Stomach smooth muscle (tissue), 2 donors: Measurements from ENCODE around the gene BCL3.

Experiments
- H3K27ac ChIP-seq: one replicate; pipeline ENCODE4 v1.7.0; 2013; ENCODE audit warnings: mild to moderate bottlenecking, low read length, inconsistent platforms
- H3K27me3 ChIP-seq, 2 donors: one replicate each; pipeline ENCODE4 v1.7.0; 2013; ENCODE audit warnings: low read length in 2 of 2; ENCODE audit not compliant: insufficient read depth in 2 of 2, control insufficient read depth in 1 of 2
- H3K36me3 ChIP-seq, 2 donors: one replicate each; pipeline ENCODE4 v1.7.0; 2013; ENCODE audit warnings: low read length in 2 of 2; ENCODE audit not compliant: control insufficient read depth in 2 of 2, insufficient read depth in 2 of 2
- H3K4me1 ChIP-seq: one replicate; pipeline ENCODE4 v1.7.0; 2013; ENCODE audit warnings: low read length; ENCODE audit not compliant: control insufficient read depth, insufficient read depth
- H3K4me3 ChIP-seq, 2 donors: one replicate each; pipeline ENCODE4 v1.7.0; 2013; ENCODE audit warnings: low read length in 2 of 2
- H3K9ac ChIP-seq, 2 donors: one replicate each; pipeline ENCODE4 v1.7.0; 2013; ENCODE audit warnings: low read length in 2 of 2, mild to moderate bottlenecking in 1 of 2
- H3K9me3 ChIP-seq, 2 donors: one replicate each; pipeline ENCODE4 v1.7.0; 2013; ENCODE audit warnings: low read length in 2 of 2; ENCODE audit not compliant: control insufficient read depth in 2 of 2
- donor health status: healthy.
- donor health status: Pancreatic carcinoma.

BCL3 gene

DNA sequence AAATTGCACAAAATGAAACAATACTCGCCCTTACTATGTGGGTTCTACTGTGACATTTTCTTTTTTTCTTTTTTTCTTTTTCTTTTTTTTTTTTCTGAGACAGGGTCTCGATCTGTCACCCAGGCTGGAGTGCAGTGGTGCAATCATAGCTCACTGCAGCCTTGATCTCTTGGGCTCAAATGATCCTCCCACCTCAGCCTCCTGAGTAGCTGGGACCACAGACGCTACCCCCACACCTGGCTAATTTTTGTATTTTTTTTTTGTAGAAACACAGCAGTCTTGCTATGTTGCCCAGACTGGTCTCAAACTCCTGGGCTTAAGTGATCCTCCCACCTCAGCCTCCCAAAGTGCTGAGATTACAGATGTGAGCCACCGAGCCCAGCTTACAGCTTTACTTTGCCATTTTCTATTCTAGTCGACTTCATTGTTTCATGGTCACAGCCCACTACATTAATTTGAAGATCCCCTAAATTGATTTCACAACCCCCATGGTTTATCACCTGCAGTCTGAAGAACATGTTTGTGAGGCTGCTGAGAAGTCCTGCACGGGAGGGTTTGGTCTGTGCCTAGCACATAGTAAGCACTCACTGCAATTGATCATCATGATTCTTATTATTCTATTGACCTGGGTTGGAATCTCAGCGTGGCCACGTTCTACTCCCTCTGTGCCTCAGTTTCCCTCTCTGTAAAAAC lies 3.8 kb downstream of the BCL3 start:
- Histone ChIP-seq H3K4me1 (peaks cover 73% of the 10 kb centered on the region), H3K9ac (peak overlapping the region in 1 of 2 donors; percentile 5), H3K27me3 (no peaks in the 10 kb centered on the region), H3K4me3 (peak overlapping the region in 1 of 2 donors; percentile 52), H3K27ac (peak overlapping the region; percentile 78), H3K36me3 (peaks cover 5 to 22% of the 10 kb centered on the region in 2 donors), H3K9me3 (no peaks in the 10 kb centered on the region)

DNA sequence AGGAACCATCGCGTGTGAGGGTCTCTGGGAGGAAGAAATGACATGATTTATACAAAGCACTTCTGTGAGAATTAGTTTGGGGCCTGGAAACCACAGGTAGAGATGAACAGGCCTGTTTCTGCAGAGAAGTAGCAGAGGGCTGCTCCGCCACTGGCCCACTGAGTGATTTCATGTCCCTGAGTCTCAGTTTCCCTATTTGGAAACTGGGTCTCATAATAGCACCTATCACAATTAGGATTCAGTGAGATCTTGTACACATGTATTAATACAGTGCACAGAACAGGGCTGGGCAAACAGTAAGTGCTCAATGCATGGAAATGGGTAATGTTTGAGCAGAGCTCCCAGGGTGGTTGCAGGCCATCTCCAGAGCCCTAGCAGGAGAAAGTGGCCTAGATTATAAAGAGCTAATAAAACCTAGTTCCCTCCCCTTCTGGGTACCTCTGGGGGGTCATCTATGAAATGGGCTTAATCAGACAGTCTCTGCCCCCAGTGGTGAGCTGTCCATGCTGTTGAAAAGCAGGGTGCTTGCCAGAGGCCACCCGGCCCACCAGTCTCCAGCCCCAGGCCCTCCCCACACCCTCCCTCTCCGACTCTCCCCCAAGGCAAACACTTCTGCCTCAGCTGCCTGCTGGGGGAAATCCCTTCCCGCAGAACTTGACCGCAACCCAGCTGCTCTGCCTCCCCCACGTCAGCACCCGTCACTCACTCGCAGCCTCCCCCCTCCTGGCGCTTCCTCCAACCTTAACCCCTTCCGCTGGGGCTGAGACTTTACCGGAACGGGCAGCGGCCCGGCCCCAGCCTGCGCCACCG lies 4.5 kb downstream of the BCL3 start:
- Histone ChIP-seq H3K27me3 (no peaks in the 10 kb centered on the region), H3K4me1 (peaks cover 73% of the 10 kb centered on the region), H3K36me3 (peaks cover 5 to 22% of the 10 kb centered on the region in 2 donors), H3K4me3 (peak overlapping the region; percentile 52 to 55), H3K9ac (peak overlapping the region; percentile 5 to 29), H3K27ac (peak overlapping the region; percentile 78), H3K9me3 (no peaks in the 10 kb centered on the region)

- peak overlapping the region; percentile 78 for H3K27ac ChIP-seq
- H3K9ac ChIP-seq, result peak overlapping the region in 1 of 2 donors; percentile 84
- peak overlapping the region; percentile 62 to 68 for H3K4me3 ChIP-seq
- peaks cover 5 to 22% of the 10 kb centered on the region in 2 donors for H3K36me3 ChIP-seq
- H3K4me1 ChIP-seq, result peaks cover 77% of the 10 kb centered on the region
- no peaks in the 10 kb centered on the region for H3K9me3 ChIP-seq
- H3K27me3 ChIP-seq, result no peaks in the 10 kb centered on the region
Measured at GRCh38 chr19:44753626-44753931, 5.1 kb downstream of the BCL3 start.

DNA sequence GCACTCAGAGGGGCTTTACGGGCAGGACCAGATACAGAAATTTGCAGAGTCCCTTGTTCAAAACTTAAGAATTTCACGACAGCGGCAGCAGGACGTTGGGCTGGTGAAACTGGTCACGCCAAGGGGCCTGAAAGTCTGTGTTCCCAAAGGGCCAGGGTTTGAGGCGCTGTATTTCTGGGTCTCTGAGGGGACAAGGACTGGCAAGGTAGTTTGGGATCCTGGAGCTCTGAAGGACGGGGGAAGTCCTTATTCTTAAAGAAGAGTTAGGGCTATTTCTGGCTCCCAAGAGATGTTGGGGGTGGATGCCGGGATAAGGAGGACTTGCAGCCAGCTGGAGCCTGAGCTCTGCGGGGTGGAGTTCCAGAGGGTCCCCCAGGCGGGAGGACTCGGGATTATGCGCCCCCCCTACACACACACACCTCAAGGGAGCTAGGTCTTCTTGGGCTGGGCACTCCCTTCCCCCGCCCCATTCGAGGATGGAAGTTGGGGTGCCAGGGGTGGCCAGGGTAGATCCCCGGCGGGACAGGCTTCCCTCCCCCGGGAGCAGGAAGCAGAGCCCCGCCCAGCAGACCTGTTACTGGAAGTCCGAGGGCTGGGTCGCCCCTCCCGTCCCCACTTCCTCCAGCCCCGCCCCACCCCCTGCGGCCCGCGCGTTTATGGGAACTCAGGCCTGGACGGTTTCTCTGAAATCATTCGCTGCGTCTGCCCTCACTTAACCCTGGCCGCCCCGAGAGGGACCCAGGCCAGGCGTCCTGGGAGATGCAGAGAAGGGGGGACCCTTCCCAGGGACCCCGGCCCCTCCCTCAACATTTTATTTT lies 5.6 kb downstream of the BCL3 start:
- Histone ChIP-seq H3K9me3 (no peaks in the 10 kb centered on the region), H3K27ac (peak overlapping the region; percentile 78), H3K4me1 (peaks cover 79% of the 10 kb centered on the region), H3K36me3 (peaks cover 5 to 22% of the 10 kb centered on the region in 2 donors), H3K27me3 (no peaks in the 10 kb centered on the region), H3K4me3 (peak overlapping the region; percentile 62 to 68), H3K9ac (peak overlapping the region; percentile 74 to 84)

- Histone ChIP-seq H3K4me3 (peak overlapping the region in 1 of 2 donors; percentile 68), H3K27me3 (no peaks in the 10 kb centered on the region), H3K9ac (peak overlapping the region in 1 of 2 donors; percentile 42), H3K27ac (peak overlapping the region; percentile 78), H3K9me3 (no peaks in the 10 kb centered on the region), H3K36me3 (peaks cover 5 to 22% of the 10 kb centered on the region in 2 donors), H3K4me1 (peaks cover 73% of the 10 kb centered on the region)
Measured at GRCh38 chr19:44754750-44755080, 6.2 kb downstream of the BCL3 start.

- Histone ChIP-seq H3K27me3 (no peaks in the 10 kb centered on the region), H3K4me3 (no peak overlapping the region), H3K9ac (peak overlapping the region; percentile 29 to 39), H3K27ac (peak overlapping the region; percentile 78), H3K4me1 (peaks cover 73% of the 10 kb centered on the region), H3K9me3 (no peaks in the 10 kb centered on the region), H3K36me3 (peaks cover 5 to 25% of the 10 kb centered on the region in 2 donors)
Measured at GRCh38 chr19:44755219-44755618, 6.7 kb downstream of the BCL3 start.

GRCh38 chr19:44756089-44756562 lies 7.6 kb downstream of the BCL3 start:
- H3K27ac ChIP-seq, result peak overlapping the region; percentile 53
- no peaks in the 10 kb centered on the region for H3K27me3 ChIP-seq
- H3K4me3 ChIP-seq, result no peak overlapping the region
- H3K4me1 ChIP-seq, result peaks cover 66% of the 10 kb centered on the region
- H3K9ac ChIP-seq, result peak overlapping the region in 1 of 2 donors; percentile 13
- H3K36me3 ChIP-seq, result peaks cover 4 to 20% of the 10 kb centered on the region in 2 donors
- no peaks in the 10 kb centered on the region for H3K9me3 ChIP-seq

DNA sequence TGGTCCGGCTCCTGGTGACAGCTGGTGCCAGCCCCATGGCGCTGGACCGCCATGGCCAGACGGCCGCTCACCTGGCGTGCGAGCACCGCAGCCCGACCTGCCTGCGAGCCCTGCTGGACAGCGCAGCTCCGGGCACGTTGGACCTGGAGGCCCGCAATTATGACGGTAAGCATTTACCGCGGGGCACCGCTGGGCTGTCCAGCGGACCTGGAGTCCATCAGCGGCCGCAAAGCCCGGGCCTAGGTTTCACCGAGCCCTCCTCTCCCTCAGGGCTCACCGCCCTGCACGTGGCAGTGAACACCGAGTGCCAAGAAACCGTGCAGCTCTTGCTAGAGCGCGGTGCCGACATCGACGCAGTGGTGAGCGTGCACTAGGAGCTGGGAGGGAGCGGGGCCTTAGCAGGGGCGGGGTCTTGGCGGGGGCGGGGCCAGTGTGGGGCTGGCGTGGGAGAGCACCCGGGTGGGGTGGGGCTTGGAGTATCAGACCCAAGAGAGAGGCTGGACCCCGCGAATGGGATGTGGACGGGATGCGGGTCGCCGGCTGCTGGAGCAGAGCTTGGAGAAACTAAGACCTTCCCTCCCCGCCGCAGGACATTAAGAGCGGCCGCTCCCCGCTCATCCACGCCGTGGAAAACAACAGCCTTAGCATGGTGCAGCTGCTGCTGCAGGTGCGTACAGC lies 8.7 kb downstream of the BCL3 start:
- peak overlapping the region; percentile 58 to 59 for H3K9ac ChIP-seq
- peaks cover 60% of the 10 kb centered on the region for H3K4me1 ChIP-seq
- H3K4me3 ChIP-seq, result peak overlapping the region; percentile 80 to 81
- no peaks in the 10 kb centered on the region for H3K27me3 ChIP-seq
- H3K36me3 ChIP-seq, result peaks cover 0 to 16% of the 10 kb centered on the region in 2 donors
- no peaks in the 10 kb centered on the region for H3K9me3 ChIP-seq
- peak overlapping the region; percentile 76 for H3K27ac ChIP-seq

- peaks cover 0 to 9% of the 10 kb centered on the region in 2 donors for H3K36me3 ChIP-seq
Measured at GRCh38 chr19:44757735-44758505, 9.4 kb downstream of the BCL3 start.

More at GRCh38 chr19:44757735-44758505, 9.4 kb downstream of the BCL3 start:
- H3K27ac ChIP-seq, result peak overlapping the region; percentile 76
- H3K4me3 ChIP-seq, result peak overlapping the region; percentile 80 to 81
- peaks cover 52% of the 10 kb centered on the region for H3K4me1 ChIP-seq
- no peaks in the 10 kb centered on the region for H3K27me3 ChIP-seq
- H3K9ac ChIP-seq, result peak overlapping the region; percentile 58 to 59
- no peaks in the 10 kb centered on the region for H3K9me3 ChIP-seq
